GM23338 (cell line): ENCODE measurements around the gene PICK1. TPM values are rescaled to one million over a fixed set of nuclear protein-coding genes. Genes with fewer than 3 reads are reported as not detected.

ENCODE experiments used
- ATAC-seq: fragments of 200-7000 bp; cut with Tn5 transposase; 3 replicates; pipeline ENCODE4 v1.9.1; 2020
- DNase-seq: peaks from one replicate; pipeline ENCODE4 v3.0.0-alpha.2; 2015; ENCODE audit warnings: low spot score
- H2AFZ ChIP-seq: fragments of 200-600 bp; sonication (generic); 2 replicates; pipeline ENCODE4 v1.8.0; 2016; ENCODE audit warnings: antibody characterized with exemption, mild to moderate bottlenecking, moderate library complexity
- H3F3A ChIP-seq: fragments of 200-600 bp; sonication (generic); replicated peaks from 2 replicates; pipeline ENCODE4 v1.8.0; 2017; ENCODE audit warnings: antibody characterized with exemption, mixed run types, low read depth
- H3K27ac ChIP-seq: fragments of 200-600 bp; sonication (generic); 2 replicates; pipeline ENCODE4 v1.6.1; 2016; ENCODE audit warnings: low read depth
- H3K27me3 ChIP-seq: fragments of 200-600 bp; sonication (generic); 2 replicates; pipeline ENCODE4 v1.8.0; 2016; ENCODE audit warnings: mild to moderate bottlenecking, mixed run types, moderate library complexity; ENCODE audit not compliant: insufficient read depth
- H3K36me3 ChIP-seq: fragments of 200-600 bp; sonication (generic); 2 replicates; pipeline ENCODE4 v1.8.0; 2016; ENCODE audit warnings: mild to moderate bottlenecking; ENCODE audit not compliant: insufficient read depth
- H3K4me1 ChIP-seq: fragments of 200-600 bp; sonication (generic); 2 replicates; pipeline ENCODE4 v1.8.0; 2016; ENCODE audit warnings: mild to moderate bottlenecking, moderate library complexity; ENCODE audit not compliant: insufficient read depth
- H3K4me2 ChIP-seq: fragments of 200-600 bp; sonication (generic); 2 replicates; pipeline ENCODE4 v1.7.1; 2017; ENCODE audit warnings: mixed run types
- H3K4me3 ChIP-seq: fragments of 200-600 bp; sonication (generic); 2 replicates; pipeline ENCODE4 v1.6.1; 2016; ENCODE audit warnings: mixed run types
- H3K79me2 ChIP-seq: fragments of 200-600 bp; sonication (generic); replicated peaks from 2 replicates; pipeline ENCODE4 v1.8.0; 2017; ENCODE audit warnings: mild to moderate bottlenecking; ENCODE audit not compliant: insufficient read depth
- H3K9me2 ChIP-seq: fragments of 200-600 bp; sonication (generic); 2 replicates; pipeline ENCODE4 v1.8.0; 2017; ENCODE audit not compliant: insufficient read depth
- H4K20me1 ChIP-seq: fragments of 200-600 bp; sonication (generic); replicated peaks from 2 replicates; pipeline ENCODE4 v1.8.0; 2017; ENCODE audit warnings: mild to moderate bottlenecking; ENCODE audit not compliant: insufficient read depth
- H3K27ac Mint-ChIP-seq: 2 replicates; pipeline ENCODE4 v1.8.0; 2020; ENCODE audit warnings: inconsistent platforms, mild to moderate bottlenecking, moderate library complexity, mixed read lengths
- H3K27me3 Mint-ChIP-seq: 3 replicates; pipeline ENCODE4 v1.8.0; 2022; ENCODE audit warnings: low read depth, mild to moderate bottlenecking, moderate library complexity, mixed read lengths, inconsistent platforms; ENCODE audit not compliant: insufficient read depth, poor library complexity
- H3K36me3 Mint-ChIP-seq: 3 replicates; pipeline ENCODE4 v1.8.0; 2021; ENCODE audit warnings: low read depth, mild to moderate bottlenecking, inconsistent platforms, moderate library complexity, mixed read lengths
- H3K4me1 Mint-ChIP-seq: 3 replicates; pipeline ENCODE4 v1.8.0; 2020; ENCODE audit warnings: mild to moderate bottlenecking, inconsistent platforms, mixed read lengths
- H3K4me3 Mint-ChIP-seq: 3 replicates; pipeline ENCODE4 v1.8.0; 2021; ENCODE audit warnings: moderate library complexity, mild to moderate bottlenecking, inconsistent platforms, mixed read lengths
- H3K9me3 Mint-ChIP-seq: 3 replicates; pipeline ENCODE4 v1.8.0; 2020; ENCODE audit warnings: moderate library complexity, mild to moderate bottlenecking, inconsistent platforms, mixed read lengths
- CREB1 ChIP-seq: fragments of 250-450 bp; sonication (Bioruptor Pico); IDR thresholded peaks from 2 replicates; pipeline ENCODE4 v1.5.0; 2020; ENCODE audit warnings: low read depth, mild to moderate bottlenecking, moderate library complexity
- ETS1 ChIP-seq: IDR thresholded peaks from 2 replicates; pipeline ENCODE4 v1.6.1; 2016; ENCODE audit warnings: antibody characterized with exemption
- JUNB ChIP-seq: IDR thresholded peaks from one replicate; pipeline ENCODE4 v1.6.1; 2016; ENCODE audit warnings: antibody characterized with exemption; ENCODE audit not compliant: unreplicated experiment
- NANOG ChIP-seq: IDR thresholded peaks from 2 replicates; pipeline ENCODE4 v1.6.1; 2016; ENCODE audit warnings: antibody characterized with exemption, borderline replicate concordance
- POLR2AphosphoS5 ChIP-seq: IDR thresholded peaks from 2 replicates; pipeline ENCODE4 v1.6.1; 2016; ENCODE audit warnings: antibody characterized with exemption, low read depth
- ZNF114 ChIP-seq: fragments of 250-450 bp; sonication (Bioruptor Pico); IDR thresholded peaks from 2 replicates; pipeline ENCODE4 v1.5.0; 2020; ENCODE audit warnings: mild to moderate bottlenecking, moderate library complexity
- ZNF462 ChIP-seq: fragments of 250-450 bp; sonication (Bioruptor Pico); IDR thresholded peaks from 2 replicates; pipeline ENCODE4 v1.5.0; 2020; ENCODE audit warnings: mild to moderate bottlenecking, moderate library complexity
- polyA plus RNA-seq: library from polyadenylated mRNA; unstranded; fragments of >200 nt; fragmentation: Nextera tagmentation; extraction: Ambion mirVana; gene quantifications from 2 replicates; pipeline ENCODE4 v1.2.1, GENCODE V29; 2016
- total RNA-seq: library from RNA; depleted of rRNA; stranded (reverse); fragments of >200 nt; shearing (Covaris generic); gene quantifications from 2 replicates; pipeline ENCODE4 v1.2.3, GENCODE V29; 2014

Gene PICK1
- total and polyA plus RNA-seq, 2 experiments from 2014 or later = 15.9 to 28.3 TPM

- no peak for TF ChIP-seq ZNF462 (CRISPR knock-in tag)
Measured at GRCh38 chr22:38038426-38038825, 18.8 kb upstream of the PICK1 start (continued).

GRCh38 chr22:38038890-38039812, 18.1 kb upstream of the PICK1 start:
- Histone ChIP-seq H3F3A (0 out of 2 replicates have a peak, but pooled peaks cover 3% of the 10 kb centered on the region), H3K4me2 (no peak overlapping the region), H3K4me1 (peaks cover 8% of the 10 kb centered on the region; the same call in 1 of the 2 replicates), H4K20me1 (no peaks in the 10 kb centered on the region), H2AFZ (no peak overlapping the region), H3K36me3 (no peaks in the 10 kb centered on the region), H3K27ac (no peak overlapping the region), H3K79me2 (no peaks in the 10 kb centered on the region), H3K4me3 (no peak overlapping the region), H3K27me3 (no peaks in the 10 kb centered on the region), H3K9me2 (no peaks in the 10 kb centered on the region)
- Mint-ChIP-seq H3K9me3 (no peaks in the 10 kb centered on the region; the same call in 2 of the 3 replicates), H3K36me3 (no peaks in the 10 kb centered on the region; the same call in 2 of the 3 replicates), H3K27ac (no peak overlapping the region), H3K27me3 (peaks cover 13% of the 10 kb centered on the region), H3K4me1 (peaks cover 13% of the 10 kb centered on the region), H3K4me3 (no peak overlapping the region; the same call in 2 of the 3 replicates)
- ATAC-seq (no peak), DNase-seq (no peak)
- TF ChIP-seq CREB1 (no peak), ZNF462 (CRISPR knock-in tag) (no peak), POLR2AphosphoS5 (no peak), ETS1 (no peak), NANOG (no peak), ZNF114 (CRISPR knock-in tag) (no peak), JUNB (no peak)
